Ovary (tissue), 10 donors: ENCODE measurements around the gene TJAP1. TPM values are rescaled to one million over a fixed set of nuclear protein-coding genes. Genes with fewer than 3 reads are reported as not detected.

ENCODE experiments used
- DNase-seq, 5 donors: peaks; one replicate each; pipeline ENCODE4 v3.0.0-alpha.2; 2019 to 2020
- H3K27ac ChIP-seq, 2 donors: fragments of 200-600 bp; one replicate each; pipeline versions ENCODE4 v1.5.1 to v1.8.0; 2019 to 2022
- H3K27me3 ChIP-seq: fragments of 200-600 bp; one replicate; pipeline ENCODE4 v1.8.0; 2022
- H3K36me3 ChIP-seq: fragments of 200-600 bp; sonication (generic); one replicate; pipeline ENCODE4 v1.5.1; 2019
- H3K4me1 ChIP-seq: one replicate; pipeline ENCODE4 v1.8.1; 2013; ENCODE audit warnings: mild to moderate bottlenecking, moderate library complexity; ENCODE audit not compliant: insufficient read depth
- H3K4me3 ChIP-seq: fragments of 200-600 bp; sonication (generic); one replicate; pipeline ENCODE4 v1.5.1; 2017
- H3K9me3 ChIP-seq, 2 donors: fragments of 200-600 bp in 1 of 2; sonication (generic) in 1 of 2; one replicate each; pipeline versions ENCODE4 v1.5.1 to v1.8.1; 2013 to 2019; ENCODE audit warnings: mild to moderate bottlenecking in 1 of 2, moderate library complexity in 1 of 2
- EP300 ChIP-seq: sonication (generic); formaldehyde crosslinking; IDR thresholded peaks from one replicate; pipeline ENCODE4 v1.6.1; 2017; ENCODE audit warnings: antibody characterized with exemption
- POLR2A ChIP-seq: fragments of 450-650 bp; IDR thresholded peaks from one replicate; pipeline ENCODE4 v1.6.1; 2017; ENCODE audit warnings: antibody characterized with exemption, mild to moderate bottlenecking, moderate library complexity
- WGBS, 3 donors: extraction: QIAGEN DNeasy Blood & Tissue Kit in 1 of 3; methylation state at CpG; one replicate each; pipeline versions ENCODE4 v1.1.5 to v1.1.7; 2013 to 2017; 5-methylcytosine and 5-hydroxymethylcytosine counted together
- intact Hi-C, 4 donors: fragments of 100-400 bp; cut with DNase I; formaldehyde crosslinking; loops; one replicate each; pipeline versions ENCODE4 v1.11.0 to v1.15.1; 2022 to 2023
- long read RNA-seq, 3 donors: library from polyadenylated mRNA in 2 of 3; unstranded in 2 of 3; transcript quantifications; one replicate each; pipeline ENCODE4 v2.0.0 and lab custom pipeline, GENCODE V29; 2021 to 2026
- polyA plus RNA-seq, 2 donors: library from polyadenylated mRNA; stranded (reverse); fragments of 200-250 nt in 1 of 2; fragments of 350-450 nt in 1 of 2; fragmentation: Illumina TruSeq in 1 of 2; extraction: RNeasy Lipid Tissue Mini Kit (QIAGEN cat#74804) in 1 of 2; gene quantifications; one replicate each; pipeline ENCODE4 v1.2.3, GENCODE V29; 2013 to 2014
- total RNA-seq, 7 donors: library from RNA; depleted of rRNA in 2 of 7; stranded (reverse); fragments of >200 nt in 2 of 7; fragmentation: NEBNext Ultra II Directional in 3 of 7; extraction: Animal tissue kit (Norgen Biotek cat#: 25700) in 3 of 7; gene quantifications; one replicate each; pipeline versions ENCODE4 v1.1.0 to v1.2.4, GENCODE V29; 2016 to 2023
- TF ChIP-seq, protein P1 (sequence below), 3 donors: fragments of 450-650 bp in 2 of 3; fragments of 200-600 bp in 1 of 3; IDR thresholded peaks; one replicate each; pipeline versions ENCODE4 v1.5.1 to v1.8.0; 2016 to 2022; ENCODE audit warnings: antibody characterized with exemption in 3 of 3, mild to moderate bottlenecking in 1 of 3
- donor health status: DM: no; HTN: no; CAD: no; lungs with moderate emphysema.
- donor health status: DM: no; HTN: no; CAD: no.
- donor health status: Bipolar disorder and iron deficiency.
- donor health status: DM: yes; HTN: yes; CAD: no.
- donor health status: DM: no; HTN: no; CAD: no.
- donor health status: DM: yes; HTN: yes; CAD: no.

The TJAP1 gene, protein sequence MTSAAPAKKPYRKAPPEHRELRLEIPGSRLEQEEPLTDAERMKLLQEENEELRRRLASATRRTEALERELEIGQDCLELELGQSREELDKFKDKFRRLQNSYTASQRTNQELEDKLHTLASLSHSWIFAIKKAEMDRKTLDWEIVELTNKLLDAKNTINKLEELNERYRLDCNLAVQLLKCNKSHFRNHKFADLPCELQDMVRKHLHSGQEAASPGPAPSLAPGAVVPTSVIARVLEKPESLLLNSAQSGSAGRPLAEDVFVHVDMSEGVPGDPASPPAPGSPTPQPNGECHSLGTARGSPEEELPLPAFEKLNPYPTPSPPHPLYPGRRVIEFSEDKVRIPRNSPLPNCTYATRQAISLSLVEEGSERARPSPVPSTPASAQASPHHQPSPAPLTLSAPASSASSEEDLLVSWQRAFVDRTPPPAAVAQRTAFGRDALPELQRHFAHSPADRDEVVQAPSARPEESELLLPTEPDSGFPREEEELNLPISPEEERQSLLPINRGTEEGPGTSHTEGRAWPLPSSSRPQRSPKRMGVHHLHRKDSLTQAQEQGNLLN
- total RNA-seq = 10 to 100 TPM; 21.8 to 44.8 (median 34.5) TPM
- polyA plus RNA-seq = 10 to 100 TPM; 12.9 to 29.8 TPM
- long read RNA-seq, donor 1, transcript TJAP1-205 (10 exons, 2,665 nt) = major isoform, 5 of 31 reads
- long read RNA-seq, donor 1, partial matches to known transcripts = 1 of 31 reads
- long read RNA-seq, donor 1, other reads (novel, unspliced or antisense) = 25 of 31 reads
- long read RNA-seq, donor 2, partial matches to known transcripts = 14 of 17 reads
- long read RNA-seq, donor 2, other reads (novel, unspliced or antisense) = 0 of 17 reads
- long read RNA-seq, donor 3, partial matches to known transcripts = 3 of 46 reads
- long read RNA-seq, donor 3, other reads (novel, unspliced or antisense) = 36 of 46 reads

DNA sequence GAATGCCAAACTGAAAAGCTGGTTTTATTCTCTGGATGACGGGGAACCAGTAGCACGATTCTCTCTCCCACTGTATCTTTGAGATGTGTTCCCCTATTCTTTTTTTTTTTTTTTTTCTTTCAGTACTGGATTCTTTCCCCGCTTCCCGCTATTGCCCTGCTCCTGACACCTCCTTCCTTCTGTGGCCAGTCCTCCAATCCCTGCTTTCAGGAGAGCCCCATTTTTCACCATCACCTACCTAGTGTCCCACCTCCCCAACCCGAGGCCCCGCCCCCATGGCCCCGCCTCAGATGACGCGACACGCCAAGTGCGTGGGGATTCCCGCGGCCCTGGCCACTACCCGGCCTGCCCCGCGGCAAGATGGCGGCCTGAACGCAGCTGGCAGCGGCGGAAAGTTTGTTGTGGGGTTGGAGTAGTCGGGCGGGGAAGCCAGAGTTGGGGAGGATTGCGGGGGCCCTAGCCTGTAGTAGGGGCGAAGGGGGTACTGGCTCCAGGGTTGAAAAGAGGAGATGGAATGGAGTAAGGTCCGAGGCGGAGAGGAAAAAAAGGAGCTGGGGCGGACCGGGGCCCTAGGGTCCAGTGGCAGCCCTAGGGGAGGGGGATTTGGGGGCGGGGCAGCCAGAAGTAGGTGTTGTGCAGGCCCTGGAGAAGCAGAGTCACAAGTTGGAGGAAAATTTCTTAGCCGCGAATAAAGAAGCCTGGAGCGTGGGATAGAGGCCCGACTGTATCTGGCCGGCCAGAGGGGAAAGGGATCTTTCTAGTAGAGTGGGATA lies at the start of gene TJAP1:
Gene TJAP1 (plus strand): TSS at position 336 of the 773 bp plus-strand sequence. CDS start 21,432 bp downstream, outside the sequence.
- H3K27me3 ChIP-seq = no peaks in the 10 kb centered on the region
- peaks cover 7% of the 10 kb centered on the region for H3K4me1 ChIP-seq
- intact Hi-C loops = no loop called here
- H3K9me3 ChIP-seq = no peaks in the 10 kb centered on the region
- peak within 1 kb of the TSS; percentile 57 for H3K4me3 ChIP-seq
- WGBS, 3 donors = 0 to 2% (median 1%) methylated on average over 34 of the region's 34 CpGs
- no peaks in the 10 kb centered on the region for H3K36me3 ChIP-seq
- peak; percentile 94 to 98 (median 96) for DNase-seq
- TF ChIP-seq POLR2A = peak; percentile 71
- TF ChIP-seq, protein P1, sequence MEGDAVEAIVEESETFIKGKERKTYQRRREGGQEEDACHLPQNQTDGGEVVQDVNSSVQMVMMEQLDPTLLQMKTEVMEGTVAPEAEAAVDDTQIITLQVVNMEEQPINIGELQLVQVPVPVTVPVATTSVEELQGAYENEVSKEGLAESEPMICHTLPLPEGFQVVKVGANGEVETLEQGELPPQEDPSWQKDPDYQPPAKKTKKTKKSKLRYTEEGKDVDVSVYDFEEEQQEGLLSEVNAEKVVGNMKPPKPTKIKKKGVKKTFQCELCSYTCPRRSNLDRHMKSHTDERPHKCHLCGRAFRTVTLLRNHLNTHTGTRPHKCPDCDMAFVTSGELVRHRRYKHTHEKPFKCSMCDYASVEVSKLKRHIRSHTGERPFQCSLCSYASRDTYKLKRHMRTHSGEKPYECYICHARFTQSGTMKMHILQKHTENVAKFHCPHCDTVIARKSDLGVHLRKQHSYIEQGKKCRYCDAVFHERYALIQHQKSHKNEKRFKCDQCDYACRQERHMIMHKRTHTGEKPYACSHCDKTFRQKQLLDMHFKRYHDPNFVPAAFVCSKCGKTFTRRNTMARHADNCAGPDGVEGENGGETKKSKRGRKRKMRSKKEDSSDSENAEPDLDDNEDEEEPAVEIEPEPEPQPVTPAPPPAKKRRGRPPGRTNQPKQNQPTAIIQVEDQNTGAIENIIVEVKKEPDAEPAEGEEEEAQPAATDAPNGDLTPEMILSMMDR (IDR thresholded peaks at IDR 0.05) = no peak
- H3K27ac ChIP-seq = peak within 1 kb of the TSS; percentile 81 to 82

DNA sequence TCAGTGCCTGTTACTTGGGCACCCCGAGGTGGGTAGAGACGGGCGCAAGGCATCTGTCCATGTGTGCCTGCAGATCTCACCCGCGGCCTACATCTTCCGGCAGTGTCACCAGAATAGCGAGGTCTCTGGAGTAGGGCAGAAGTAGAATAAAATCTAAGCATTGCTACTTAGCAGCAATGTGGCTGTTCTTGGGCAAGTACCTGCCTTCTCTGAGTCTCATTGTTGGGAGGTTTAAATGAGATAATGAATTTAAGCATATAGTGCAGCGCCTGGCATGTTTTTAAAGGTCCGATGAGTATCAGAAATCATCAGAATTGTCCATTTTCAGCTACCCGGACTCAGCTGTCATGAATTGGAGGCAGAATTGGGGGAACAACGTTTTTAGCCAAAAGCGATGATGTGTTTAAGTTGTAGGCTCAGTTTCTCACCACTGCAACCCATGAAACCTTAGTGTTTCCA lies 49.2 kb upstream of the TJAP1 start:
- Histone ChIP-seq H3K4me3 (peak overlapping the region; percentile 79), H3K36me3 (no peaks in the 10 kb centered on the region), H3K4me1 (peaks cover 6% of the 10 kb centered on the region), H3K9me3 (no peaks in the 10 kb centered on the region), H3K27me3 (no peaks in the 10 kb centered on the region), H3K27ac (peak overlapping the region in 1 of 2 donors; percentile 42)
- WGBS, 3 donors = 11 to 13% (median 12%) methylated on average over 12 of the region's 12 CpGs
- DNase-seq = no peak
- TF ChIP-seq POLR2A = no peak
- no peak for TF ChIP-seq EP300
- TF ChIP-seq, protein P1 (IDR thresholded peaks at IDR 0.05) = no peak
- intact Hi-C loops = no loop called here

DNA sequence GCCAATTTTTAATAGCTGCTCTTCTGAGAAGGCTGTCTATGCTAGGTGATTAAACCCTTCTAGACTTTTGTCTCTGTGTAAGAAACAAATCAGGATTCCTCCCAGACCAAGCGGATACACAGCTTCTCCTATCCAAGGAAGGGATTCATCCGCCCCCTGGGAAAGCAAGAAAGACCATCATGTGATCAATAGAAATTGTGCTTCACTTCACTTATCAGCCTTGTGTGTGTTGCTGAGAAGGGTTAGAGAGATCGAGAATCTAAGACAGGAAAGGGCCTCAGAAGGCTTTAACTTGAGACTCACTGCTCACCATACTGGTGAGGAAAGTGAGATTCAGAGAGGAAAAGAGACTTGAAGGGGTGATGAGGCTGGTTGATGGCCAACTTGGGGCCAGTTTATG lies 48.5 kb upstream of the TJAP1 start:
- H3K36me3 ChIP-seq = no peaks in the 10 kb centered on the region
- DNase-seq = no peak
- intact Hi-C loops = no loop called here
- WGBS, 3 donors = 84 to 91% (median 91%) methylated on average over 3 of the region's 3 CpGs
- no peak overlapping the region for H3K27ac ChIP-seq
- H3K27me3 ChIP-seq = no peaks in the 10 kb centered on the region
- H3K4me3 ChIP-seq = peak overlapping the region; percentile 5
- H3K4me1 ChIP-seq = peaks cover 6% of the 10 kb centered on the region
- no peak for TF ChIP-seq POLR2A
- TF ChIP-seq EP300 = no peak
- TF ChIP-seq, protein P1 (IDR thresholded peaks at IDR 0.05) = no peak
- no peaks in the 10 kb centered on the region for H3K9me3 ChIP-seq
